Measurements from ENCODE around the gene NXPH3. TPM values are rescaled to one million over a fixed set of nuclear protein-coding genes. Genes with fewer than 3 reads are reported as not detected.

NXPH3 gene
- total RNA-seq, 1 donor: 0.43 TPM

- no peak overlapping the region for H3K4me3 ChIP-seq (ENCODE audit: low read depth, low read length)
- TF ChIP-seq, protein P1, sequence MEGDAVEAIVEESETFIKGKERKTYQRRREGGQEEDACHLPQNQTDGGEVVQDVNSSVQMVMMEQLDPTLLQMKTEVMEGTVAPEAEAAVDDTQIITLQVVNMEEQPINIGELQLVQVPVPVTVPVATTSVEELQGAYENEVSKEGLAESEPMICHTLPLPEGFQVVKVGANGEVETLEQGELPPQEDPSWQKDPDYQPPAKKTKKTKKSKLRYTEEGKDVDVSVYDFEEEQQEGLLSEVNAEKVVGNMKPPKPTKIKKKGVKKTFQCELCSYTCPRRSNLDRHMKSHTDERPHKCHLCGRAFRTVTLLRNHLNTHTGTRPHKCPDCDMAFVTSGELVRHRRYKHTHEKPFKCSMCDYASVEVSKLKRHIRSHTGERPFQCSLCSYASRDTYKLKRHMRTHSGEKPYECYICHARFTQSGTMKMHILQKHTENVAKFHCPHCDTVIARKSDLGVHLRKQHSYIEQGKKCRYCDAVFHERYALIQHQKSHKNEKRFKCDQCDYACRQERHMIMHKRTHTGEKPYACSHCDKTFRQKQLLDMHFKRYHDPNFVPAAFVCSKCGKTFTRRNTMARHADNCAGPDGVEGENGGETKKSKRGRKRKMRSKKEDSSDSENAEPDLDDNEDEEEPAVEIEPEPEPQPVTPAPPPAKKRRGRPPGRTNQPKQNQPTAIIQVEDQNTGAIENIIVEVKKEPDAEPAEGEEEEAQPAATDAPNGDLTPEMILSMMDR (IDR thresholded peaks at IDR 0.05; ENCODE audit: insufficient read depth, low read depth, low read length): no peak
- DNase-seq (ENCODE audit: low read depth): no peak
These were observed 8.2 kb downstream of the NXPH3 start for GRCh38 chr17:49583889-49584288.

- TF ChIP-seq, protein P1 (IDR thresholded peaks at IDR 0.05; ENCODE audit: insufficient read depth, low read depth, low read length): peak; percentile 28
- no peak for DNase-seq (ENCODE audit: low read depth)
- no peak overlapping the region for H3K4me3 ChIP-seq (ENCODE audit: low read depth, low read length)
These were observed 9.9 kb downstream of the NXPH3 start for GRCh38 chr17:49585422-49586027.

- H3K4me3 ChIP-seq (ENCODE audit: low read depth, low read length): no peak overlapping the region
- TF ChIP-seq, protein P1 (IDR thresholded peaks at IDR 0.05; ENCODE audit: insufficient read depth, low read depth, low read length): no peak
- DNase-seq (ENCODE audit: low read depth): no peak
These were observed 11.8 kb downstream of the NXPH3 start for GRCh38 chr17:49587366-49588073.

DNA sequence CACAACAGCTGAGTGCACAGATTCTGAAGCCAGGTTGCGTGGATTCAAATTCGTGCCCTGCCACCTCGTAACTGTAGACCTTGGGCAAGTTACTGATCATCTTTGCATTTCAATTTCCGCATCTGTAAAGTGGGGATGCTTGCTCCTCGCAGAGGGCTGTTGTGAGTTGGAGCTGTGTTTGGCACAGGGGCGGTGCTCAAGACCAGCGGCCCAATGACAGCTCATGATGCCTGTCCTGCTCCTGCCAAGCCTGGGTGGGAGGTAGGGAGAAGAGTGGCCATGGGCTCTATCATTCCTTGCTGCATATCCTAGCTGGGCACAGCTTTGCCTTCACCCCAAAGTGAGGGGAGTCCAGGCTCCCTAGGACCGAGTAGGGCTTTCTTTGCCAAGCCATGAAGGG is 12.6 kb downstream of the NXPH3 start:
- no peak overlapping the region for H3K4me3 ChIP-seq (ENCODE audit: low read depth, low read length)
- TF ChIP-seq, protein P1 (IDR thresholded peaks at IDR 0.05; ENCODE audit: insufficient read depth, low read depth, low read length): no peak
- no peak for DNase-seq (ENCODE audit: low read depth)

- H3K4me3 ChIP-seq (ENCODE audit: low read depth, low read length): no peak overlapping the region
- TF ChIP-seq, protein P1 (IDR thresholded peaks at IDR 0.05; ENCODE audit: insufficient read depth, low read depth, low read length): no peak
- DNase-seq (ENCODE audit: low read depth): no peak
These were observed 13.3 kb downstream of the NXPH3 start for GRCh38 chr17:49588726-49589576.

- TF ChIP-seq, protein P1 (IDR thresholded peaks at IDR 0.05; ENCODE audit: insufficient read depth, low read depth, low read length): no peak
- no peak overlapping the region for H3K4me3 ChIP-seq (ENCODE audit: low read depth, low read length)
- no peak for DNase-seq (ENCODE audit: low read depth)
These were observed 13.9 kb downstream of the NXPH3 start for GRCh38 chr17:49589577-49589927.
